Measurements from ENCODE around the gene ZNF311.

ZNF311 gene

DNA sequence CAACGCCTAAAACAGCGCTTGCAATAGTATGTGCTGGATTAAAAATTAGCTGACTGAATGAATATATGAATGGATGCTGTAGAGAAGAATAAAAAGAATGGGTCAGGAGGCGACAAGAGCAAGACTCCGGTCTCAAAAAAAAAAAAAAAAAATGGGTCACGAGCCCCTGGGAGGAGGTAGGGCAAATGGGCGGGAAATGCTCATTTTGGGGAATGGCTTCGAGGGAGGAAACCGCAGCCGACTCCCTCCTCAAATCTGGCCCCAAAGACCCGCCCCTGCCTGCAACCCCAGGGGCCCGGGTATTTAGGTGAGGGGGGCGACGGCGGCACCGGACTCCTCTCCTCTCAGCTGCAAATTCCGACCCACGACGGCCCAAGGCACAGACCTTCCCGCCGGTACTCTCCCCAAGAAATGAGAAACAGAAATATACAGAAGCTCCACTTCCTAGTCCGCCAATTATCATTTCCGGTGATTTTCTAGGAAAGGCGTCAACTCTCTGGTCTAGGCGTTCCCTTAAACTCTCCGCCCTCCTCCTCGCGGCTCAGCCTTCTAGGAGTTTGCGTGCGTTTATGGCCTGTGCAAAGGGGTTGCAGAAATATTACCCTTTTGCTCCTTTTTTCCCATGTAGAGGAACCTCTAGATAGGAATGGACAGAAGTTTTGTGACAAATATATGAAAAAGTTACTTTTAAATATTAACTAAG, at the start of gene ZNF311:
ZNF311 (minus strand) TSS at position 133 of the 703 bp plus-strand sequence. CDS start 1,361 bp downstream, outside the sequence.
- peak; percentile 70 for DNase-seq (ENCODE audit: low spot score)

DNA sequence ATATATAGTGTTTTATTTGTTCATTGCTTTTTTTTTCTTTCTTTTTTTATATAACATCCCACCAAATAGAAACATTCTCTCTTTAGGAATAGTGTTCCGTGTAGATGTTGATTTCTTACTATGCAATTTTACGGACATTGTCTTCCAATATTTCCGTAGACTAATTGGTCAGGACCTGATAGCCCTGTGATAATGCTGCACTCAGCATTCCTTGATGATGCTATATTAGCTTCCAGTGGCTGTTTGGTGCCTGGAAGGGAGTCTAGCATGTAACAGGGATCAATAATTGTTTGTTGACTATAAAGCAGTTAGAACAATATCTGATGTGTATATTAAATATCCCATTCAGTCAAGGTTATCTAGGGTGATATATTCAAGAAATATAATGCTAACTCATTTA, 46.6 kb upstream of the ZNF311 start:
- no peak for DNase-seq (ENCODE audit: low spot score)

DNA sequence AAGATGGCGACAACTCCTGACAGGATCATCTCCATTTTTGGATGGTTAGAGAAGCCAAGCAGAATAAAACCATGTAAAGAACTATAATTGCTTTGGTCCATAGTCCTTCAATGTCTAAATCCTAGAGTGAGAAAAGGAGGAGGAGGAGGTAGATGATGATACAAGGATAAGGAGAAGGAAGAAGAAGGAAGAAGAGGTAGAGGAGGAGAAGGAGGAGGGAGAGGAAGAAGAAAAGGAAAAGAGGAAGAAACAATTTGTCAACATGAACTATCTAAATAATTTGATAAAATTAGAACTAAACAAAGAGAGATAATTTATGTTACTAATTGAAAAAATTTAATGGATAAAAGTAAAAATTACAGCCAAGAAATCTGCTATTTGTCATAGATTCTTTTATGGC, 40.0 kb upstream of the ZNF311 start, which contains the start of gene OR2W1:
OR2W1 (minus strand) TSS at position 101 of the 400 bp plus-strand sequence; CDS start at position 101, 0 bp downstream.
- no peak for DNase-seq (ENCODE audit: low spot score)

DNA sequence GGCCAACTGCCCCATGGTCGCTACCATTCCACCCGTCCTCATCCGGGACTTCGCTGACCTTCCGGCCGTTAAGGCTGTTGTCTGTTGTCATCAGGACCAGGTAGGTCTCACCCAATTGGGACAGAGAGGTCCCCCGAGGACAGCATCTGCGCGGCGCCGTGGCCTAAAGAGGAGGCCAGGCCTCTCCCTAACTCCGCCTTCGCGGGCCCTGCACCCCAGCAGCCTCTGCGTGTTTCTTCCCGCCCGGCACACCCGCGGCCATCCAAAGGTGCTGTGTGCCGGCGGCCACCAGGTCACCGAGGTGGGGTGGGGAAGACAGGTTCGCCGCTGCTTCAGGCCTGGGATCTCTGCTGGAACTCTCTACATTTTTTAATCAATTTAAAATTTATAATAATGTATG, 30.8 kb upstream of the ZNF311 start:
- DNase-seq (ENCODE audit: low spot score): no peak

DNA sequence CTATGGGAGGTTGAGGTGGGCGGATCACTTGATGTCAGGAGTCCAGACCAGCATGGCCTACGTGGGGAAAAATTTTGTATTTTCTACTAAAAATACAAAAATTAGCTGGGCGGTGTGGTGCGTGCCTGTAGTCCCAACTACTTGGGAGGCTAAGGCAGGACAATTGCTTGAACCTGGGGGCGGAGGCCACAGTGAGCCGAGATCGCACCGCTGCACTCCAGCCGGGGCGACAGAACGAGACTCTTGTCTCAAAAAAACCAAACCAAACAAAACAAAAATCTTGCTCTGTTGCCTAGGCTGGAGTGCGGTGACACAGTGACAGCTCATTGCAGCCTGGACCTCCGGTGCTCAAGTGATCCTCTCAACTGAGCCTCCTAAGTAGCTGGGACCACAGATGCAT, 23.7 kb upstream of the ZNF311 start:
- DNase-seq (ENCODE audit: low spot score): no peak

DNA sequence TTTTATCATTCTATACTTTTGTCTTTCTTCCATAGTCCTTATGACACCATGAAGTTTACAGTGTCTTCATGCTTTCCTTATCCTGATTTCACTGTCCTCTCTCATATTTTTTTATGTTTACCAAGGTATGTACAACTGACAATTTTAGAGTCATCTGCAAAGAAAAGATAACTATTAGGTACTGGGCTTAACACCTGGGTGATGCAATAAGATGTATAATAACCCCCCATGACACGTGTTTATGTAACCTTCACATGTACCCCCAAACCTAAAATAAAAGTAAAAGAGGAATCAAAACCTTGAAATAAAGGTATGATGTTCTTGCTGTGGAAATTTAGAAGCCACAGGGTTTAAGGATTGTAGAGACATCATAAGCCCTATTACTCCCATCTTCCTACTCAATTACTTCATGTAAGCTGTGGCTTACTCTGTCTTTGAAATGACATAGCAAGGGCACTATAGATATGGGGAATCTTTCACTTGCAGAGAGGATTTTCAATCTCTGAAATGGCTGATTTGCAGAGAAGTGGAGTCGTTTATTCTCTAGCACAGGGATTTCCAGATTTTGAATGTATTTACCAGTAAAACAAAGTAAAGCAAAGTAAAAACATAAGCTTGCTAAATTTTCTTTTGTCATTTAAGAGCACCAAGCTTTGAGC, 20.9 kb upstream of the ZNF311 start:
- no peak for DNase-seq (ENCODE audit: low spot score)

DNA sequence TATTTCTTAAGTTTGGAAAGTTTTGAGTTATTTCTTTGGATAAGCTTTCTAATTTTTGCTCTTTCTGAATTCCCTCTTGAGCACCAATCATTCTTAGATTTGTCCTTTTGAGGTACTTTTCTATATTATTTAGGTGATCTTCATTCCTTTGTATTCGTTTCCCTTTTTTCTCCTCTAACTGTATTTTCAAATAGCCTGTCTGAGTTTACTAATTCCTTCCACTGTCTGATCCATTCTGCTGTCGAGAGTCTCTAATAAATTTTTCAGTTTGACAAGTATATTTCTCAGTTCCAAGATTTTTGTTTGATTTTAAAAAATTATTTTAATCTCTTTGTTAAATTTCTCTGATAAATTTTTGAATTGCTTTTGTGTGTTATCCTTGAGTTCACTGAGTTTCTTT, 16.3 kb upstream of the ZNF311 start:
- DNase-seq (ENCODE audit: low spot score): no peak

DNA sequence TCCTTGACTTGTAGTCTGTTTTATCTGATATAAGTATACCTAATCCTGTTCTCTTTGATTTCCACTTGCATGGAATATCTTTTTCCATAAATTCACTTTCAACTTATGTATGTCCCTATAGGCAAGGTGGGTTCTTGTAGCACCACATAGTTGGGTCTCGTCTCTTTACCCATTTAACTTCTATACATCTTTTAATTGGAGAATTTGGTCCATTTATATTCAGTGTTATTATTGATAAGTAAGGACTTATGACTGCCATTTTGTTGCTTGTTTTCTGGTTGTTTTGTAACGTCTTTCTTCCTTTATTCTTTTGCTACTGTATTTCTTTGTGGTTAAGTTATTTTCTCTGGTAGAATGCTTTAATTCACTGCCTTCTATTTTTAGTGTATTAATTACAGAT, 14.5 kb upstream of the ZNF311 start:
- no peak for DNase-seq (ENCODE audit: low spot score)

DNA sequence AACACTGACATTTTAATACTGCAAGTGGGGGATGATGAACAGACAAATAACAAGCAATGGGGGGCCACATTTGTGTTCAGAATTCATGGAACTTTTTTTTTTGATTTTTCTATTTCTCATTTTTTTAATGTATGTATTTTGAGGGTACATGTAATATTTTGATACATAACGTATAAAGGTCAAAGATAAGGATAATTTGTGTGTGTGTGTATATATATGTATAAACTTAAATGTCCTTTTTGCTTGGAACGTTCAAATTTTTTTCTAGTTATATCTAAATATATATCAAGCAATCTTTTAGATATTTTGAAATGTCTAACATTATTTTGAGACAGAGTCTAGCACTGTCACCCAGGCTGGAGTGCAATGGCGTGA, 12.3 kb upstream of the ZNF311 start:
- DNase-seq (ENCODE audit: low spot score): no peak

DNA sequence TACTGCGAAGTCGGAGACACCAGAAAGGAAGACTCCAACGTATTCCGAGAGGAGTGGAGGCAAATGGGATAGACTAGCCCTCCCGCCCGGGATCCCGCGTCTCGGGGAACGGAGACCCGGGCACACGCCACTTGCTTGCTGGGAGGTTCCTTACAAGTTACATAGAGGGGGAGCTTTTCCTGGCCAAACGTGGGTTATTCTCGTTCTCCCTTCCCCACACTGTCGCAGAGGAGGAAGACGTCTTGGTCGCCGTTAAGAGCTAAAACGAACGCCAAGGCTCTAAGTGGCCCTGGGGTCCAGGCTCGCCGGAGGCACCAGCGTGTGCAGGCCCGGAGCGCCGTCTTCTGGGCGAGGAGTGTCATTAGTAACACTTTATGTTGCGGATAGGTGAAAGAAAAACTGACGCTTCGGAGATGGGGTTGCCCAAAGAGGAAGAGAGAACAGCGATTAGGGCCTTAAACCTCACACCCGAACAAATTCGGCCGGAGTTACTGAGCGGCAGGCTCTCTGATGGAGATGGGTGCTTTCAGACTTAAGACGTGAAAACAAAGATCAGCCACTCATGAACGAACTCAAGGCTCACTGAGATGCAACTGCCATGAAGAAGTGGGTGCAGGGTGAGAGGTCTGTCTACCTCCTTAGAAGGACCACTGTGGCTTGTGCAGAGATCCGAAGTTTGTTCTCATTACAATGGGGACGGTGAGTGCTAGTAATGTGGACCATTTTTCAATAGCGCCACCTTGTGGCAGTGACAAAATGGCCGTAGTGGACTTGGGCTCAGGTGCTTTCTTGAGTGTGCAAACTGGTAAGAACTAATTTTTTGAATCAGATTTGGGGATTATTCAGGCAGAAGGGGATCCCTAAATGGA, 11.7 kb upstream of the ZNF311 start:
- DNase-seq (ENCODE audit: low spot score): peak; percentile 84

DNA sequence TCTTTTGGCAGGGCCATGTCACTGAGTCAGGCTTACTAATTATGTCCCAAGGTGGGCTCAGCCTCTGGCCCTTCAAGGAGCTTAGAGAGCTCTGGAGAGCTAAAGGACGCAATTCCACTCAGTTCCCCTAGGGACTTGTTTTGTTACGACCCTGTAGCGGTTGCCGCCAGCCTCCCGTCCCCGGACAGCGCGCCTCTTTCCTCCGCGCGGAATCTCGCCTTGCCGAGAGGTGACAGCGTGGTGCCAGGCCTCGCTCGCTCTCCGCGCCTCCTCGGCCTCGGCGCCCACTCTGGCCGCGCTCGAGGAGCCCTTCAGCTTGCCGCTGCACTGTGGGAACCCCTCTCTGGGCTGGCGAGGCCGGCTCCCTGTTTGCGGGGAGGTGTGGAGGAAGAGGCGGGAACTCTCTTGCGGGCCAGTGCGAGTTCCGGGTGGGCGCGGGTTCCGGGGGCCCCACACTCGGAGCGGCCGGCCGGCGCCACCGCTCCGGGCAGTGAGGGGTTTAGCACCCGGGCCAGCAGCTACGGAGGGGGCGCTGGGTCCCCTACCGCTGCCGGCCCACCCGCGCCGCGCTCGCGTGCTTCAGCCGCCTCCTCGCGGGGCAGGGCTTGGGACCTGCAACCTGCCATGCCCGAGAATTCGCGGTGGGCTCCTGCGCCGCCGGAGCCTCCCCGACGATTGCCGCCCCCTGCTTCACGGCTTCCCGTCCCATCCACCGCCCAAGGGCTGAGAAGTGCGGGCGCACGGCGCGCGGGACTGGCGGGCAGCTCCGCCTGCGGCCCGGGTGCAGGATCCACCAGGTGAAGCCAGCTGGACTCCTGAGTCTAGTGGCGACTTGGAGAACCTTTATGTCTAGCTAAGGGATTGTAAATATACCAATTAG, 9.9 kb upstream of the ZNF311 start:
- DNase-seq (ENCODE audit: low spot score): no peak

DNA sequence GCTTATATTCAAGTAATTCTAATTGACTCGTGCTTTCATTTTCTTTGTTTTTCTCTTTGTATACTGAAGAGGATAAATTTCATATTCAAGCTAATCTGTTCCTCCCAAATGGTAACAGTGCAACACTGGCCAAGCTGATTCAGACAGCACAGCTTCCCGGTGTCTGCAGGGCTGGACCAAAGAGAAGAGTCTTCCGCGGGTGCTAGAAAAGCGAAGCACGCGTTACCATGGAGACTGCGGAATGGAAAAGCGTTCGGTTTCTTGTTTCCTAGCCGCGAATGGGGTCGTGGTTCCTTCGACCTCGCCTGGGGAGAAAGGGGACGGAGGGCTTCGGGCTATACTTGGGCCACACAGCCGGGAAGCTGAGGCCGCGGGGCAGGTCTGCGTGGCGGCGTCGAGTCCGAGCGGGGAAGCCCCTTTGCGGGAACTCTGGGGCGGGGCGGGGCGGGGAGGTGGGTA, 6.2 kb upstream of the ZNF311 start:
- DNase-seq (ENCODE audit: low spot score): peak; percentile 52

DNA sequence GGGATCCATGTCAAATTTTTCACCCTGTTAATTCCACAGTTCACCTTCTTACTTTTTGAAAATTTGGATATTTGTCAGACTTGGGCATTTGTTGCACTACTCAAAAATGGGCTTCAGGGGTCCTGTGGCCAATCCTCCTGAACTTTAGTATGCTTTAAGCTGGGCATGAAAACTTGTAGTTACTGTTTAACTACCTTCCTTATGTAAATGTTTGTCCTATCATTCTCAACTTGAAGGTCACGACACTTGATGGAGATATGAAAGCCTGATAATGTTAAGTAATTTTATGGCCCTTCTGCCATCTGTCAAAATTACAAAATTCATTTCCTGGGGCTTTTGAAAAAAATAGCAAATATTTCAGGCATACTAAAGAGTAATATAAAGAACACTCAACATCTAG, 4.2 kb upstream of the ZNF311 start:
- DNase-seq (ENCODE audit: low spot score): no peak

DNA sequence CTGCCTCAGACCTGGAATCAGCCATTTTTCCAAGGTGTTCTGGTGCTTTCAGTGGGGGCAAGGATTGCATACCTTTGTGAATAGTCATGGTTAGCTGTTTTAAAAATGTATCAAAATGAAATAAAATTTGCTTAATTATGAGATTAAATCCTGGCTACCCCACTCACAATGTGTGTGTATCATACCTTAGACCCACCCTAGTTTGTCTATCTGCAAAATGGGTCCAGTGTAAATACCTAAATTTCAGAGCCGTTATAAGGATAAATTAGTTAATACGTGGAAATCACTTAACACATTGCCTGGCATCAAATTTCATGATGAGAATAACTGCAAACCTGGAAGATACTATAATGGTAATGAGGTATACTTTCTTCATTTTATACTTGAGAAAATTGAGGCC, 3.0 kb upstream of the ZNF311 start:
- no peak for DNase-seq (ENCODE audit: low spot score)

DNA sequence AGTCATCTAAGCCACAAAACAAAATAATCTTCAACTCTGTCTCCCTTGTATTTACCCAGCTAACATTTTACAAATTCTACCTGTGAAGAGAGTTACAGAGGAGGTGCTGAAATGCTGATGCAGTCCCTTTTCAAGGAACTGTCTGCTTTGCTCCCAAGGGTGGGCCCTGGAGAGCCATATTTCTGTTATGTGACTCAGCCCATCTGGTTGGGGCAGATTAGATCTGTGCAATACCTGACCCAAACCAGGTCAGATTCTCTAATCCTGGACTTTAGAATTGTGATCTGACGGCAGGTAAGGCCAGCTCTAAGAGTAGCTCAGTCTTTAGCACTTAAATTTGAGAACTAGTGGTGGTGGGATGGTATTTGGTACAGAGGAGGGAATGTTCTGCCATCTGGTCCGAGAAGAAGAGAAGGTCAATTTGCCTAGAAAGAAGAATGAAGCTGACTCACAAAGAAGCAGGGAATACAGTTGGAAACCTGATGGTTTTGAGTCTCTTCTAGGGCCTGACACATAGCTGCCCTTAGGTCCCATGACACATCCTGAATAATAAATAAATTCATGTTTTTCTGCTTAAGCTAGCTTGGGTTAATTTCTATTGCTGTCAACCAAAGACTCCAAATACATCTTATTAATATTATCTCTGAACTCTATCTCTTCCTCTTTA, 8.1 kb downstream of the ZNF311 start:
- DNase-seq (ENCODE audit: low spot score): no peak

DNA sequence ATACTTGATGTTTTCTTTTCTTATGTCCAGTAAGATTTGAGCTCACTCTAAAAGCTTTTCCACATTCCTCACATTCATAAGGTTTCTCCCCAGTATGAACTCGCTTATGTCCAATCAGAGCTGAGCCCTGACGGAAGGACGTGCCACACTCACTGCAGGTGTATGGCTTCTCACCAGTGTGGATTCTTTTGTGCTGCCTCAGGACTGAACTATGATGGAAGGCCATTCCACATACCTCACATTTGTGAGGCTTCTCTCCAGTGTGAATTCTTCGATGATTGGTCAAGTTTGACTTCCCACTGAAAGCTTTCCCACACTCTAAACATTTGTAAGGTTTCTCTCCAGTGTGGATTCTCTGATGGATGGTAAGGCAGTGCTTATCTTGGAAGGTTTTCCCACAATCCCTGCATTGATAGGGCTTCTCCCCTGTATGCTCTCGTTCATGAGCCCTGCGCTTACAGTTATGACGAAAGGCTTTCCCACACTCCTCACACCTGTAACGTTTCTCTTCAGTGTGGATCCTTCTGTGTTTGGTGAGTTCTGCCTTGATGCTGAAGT, 9.9 kb downstream of the ZNF311 start:
- no peak for DNase-seq (ENCODE audit: low spot score)

DNA sequence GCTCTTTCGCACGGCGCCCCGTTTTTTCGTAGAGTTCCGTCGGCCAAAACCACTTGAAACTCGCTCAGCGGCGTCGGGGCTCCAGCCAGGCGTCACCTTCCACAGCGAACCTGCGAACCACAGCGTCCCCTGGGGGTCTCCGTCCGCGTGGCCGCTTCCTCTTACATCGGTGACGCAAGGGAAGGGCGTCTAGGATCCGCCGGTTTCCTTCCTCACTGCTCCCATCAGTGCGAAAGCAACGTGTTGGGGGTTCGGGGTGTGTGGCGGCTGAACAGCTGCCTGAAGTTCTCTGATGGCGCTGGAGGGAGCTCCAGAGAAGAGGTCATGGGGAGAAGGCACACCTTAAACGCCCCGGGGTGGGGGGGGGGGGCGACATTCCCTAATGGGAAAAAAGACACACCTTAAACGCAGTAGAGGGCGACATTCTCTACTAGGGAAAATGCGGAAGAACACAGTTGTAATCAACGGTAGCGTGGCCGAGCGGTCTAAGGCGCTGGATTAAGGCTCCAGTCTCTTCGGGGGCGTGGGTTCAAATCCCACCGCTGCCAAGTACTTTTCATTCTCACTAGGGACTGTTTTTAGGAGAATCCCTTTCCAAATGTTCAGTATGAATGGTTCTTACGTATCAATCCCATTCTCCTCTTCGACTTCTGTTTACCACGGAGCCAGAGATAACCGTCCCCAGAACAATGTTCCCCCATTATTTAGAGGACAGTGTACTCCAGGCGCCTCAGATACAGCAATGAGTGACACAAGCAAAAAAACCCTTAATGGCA, 16.4 kb downstream of the ZNF311 start:
- peak; percentile 77 for DNase-seq (ENCODE audit: low spot score)

DNA sequence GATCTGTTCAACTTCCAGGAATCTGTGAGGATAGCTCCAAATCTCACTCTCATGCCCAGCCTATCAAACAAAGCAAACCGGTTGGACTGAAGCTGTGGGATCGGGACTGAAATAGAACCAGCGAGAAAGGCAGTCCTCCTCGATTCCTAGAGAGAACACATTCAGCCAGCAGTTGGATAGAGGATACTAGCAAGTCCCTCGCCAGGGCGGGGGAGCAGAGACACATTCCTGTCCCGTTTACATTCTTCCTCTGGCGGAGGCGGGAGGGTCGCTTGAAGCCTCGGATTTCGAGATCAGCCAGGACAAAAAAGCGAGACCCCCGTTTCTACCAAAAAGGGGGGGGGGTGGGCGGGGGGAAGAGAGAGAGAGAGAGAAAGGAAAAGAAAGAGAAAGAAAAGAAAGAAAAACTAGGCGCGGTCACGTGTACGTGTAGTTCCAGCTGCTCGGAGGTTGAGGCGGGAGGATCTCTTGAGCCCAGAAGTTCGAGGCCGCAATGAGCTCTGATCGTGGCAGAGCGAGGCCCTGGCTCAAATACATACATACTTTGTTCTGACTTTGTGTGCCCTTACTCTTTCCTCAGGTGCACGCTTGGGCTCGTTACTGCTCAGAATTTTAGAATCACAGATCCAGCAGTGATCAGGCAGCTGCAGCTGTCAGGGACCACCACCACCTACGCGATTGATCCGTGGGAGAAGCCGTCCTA, 19.5 kb downstream of the ZNF311 start:
- no peak for DNase-seq (ENCODE audit: low spot score)

DNA sequence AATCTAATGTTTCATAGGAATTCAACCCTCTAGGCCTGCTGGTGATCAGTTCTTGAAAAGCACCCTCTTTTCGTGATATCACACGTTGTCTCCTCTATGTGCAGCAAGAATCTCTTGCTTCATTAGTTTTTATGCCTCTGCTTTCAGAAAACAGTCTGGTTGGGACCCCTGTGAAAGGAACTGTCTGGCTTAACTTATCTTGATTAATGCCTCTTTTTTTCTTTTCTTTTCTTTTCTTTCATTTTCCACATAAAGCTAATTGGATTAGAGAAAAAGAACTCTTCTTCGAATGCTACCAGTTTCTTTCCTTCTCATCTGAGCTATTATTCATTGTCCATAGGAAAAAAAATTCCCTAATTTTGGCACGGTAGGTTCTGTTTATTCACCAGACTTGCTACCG, 21.3 kb downstream of the ZNF311 start:
- no peak for DNase-seq (ENCODE audit: low spot score)
